Bronchial epithelial cell (primary cell): ENCODE data around the gene FBLN2. TPM values are rescaled to one million over a fixed set of nuclear protein-coding genes. Genes with fewer than 3 reads are reported as not detected.

Experiments
- DNase-seq: peaks from one replicate; pipeline ENCODE4 v3.0.0-alpha.2; 2010; ENCODE audit warnings: low read depth
- FAIRE-seq: peaks from 2 replicates; lab custom pipeline; 2011; peaks lifted over from hg19 to GRCh38; lab: Jason Lieb, UNC
- H3K27me3 ChIP-seq: 2 replicates; pipeline ENCODE4 v1.5.1; 2011; ENCODE audit warnings: low read length; ENCODE audit not compliant: control insufficient read depth, insufficient read depth
- H3K36me3 ChIP-seq: 2 replicates; pipeline ENCODE4 v1.5.1; 2011; ENCODE audit warnings: low read length; ENCODE audit not compliant: control insufficient read depth, insufficient read depth
- H3K4me3 ChIP-seq: 2 replicates; pipeline ENCODE4 v1.5.1; 2011; ENCODE audit warnings: mild to moderate bottlenecking, low read depth, low read length, control low read depth
- CTCF ChIP-seq: IDR thresholded peaks from 2 replicates; pipeline ENCODE4 v1.5.1; 2011; ENCODE audit warnings: mild to moderate bottlenecking, moderate library complexity, low read length, control low read depth, inconsistent platforms; ENCODE audit not compliant: insufficient read depth, severe bottlenecking
- total RNA-seq: library from RNA; depleted of rRNA; stranded (reverse); fragments of >200 nt; gene quantifications from 2 replicates; pipeline ENCODE4 v1.2.1, GENCODE V29; 2014

Gene FBLN2
- total RNA-seq, 1 donor from 2014 or later, result 4.7 TPM

GRCh38 chr3:13515786-13516759 is 32.9 kb upstream of the FBLN2 start:
- TF ChIP-seq CTCF, result no peak
- DNase-seq (no peak), FAIRE-seq (no peak)
- no peaks in the 10 kb centered on the region for H3K27me3 ChIP-seq
- no peak overlapping the region for H3K4me3 ChIP-seq
- H3K36me3 ChIP-seq, result no peaks in the 10 kb centered on the region

GRCh38 chr3:13516760-13517135 is 32.2 kb upstream of the FBLN2 start:
- no peaks in the 10 kb centered on the region for H3K27me3 ChIP-seq
- no peak for DNase-seq
- H3K4me3 ChIP-seq, result no peak overlapping the region
- TF ChIP-seq CTCF, result no peak
- FAIRE-seq, result no peak
- H3K36me3 ChIP-seq, result no peaks in the 10 kb centered on the region

- no peak for DNase-seq
- no peaks in the 10 kb centered on the region for H3K27me3 ChIP-seq
- FAIRE-seq, result no peak
These were observed 31.5 kb upstream of the FBLN2 start for GRCh38 chr3:13517253-13517977.

GRCh38 chr3:13518516-13518953 is 30.4 kb upstream of the FBLN2 start:
- H3K36me3 ChIP-seq, result no peaks in the 10 kb centered on the region
- FAIRE-seq, result no peak

More at GRCh38 chr3:13517253-13517977, 31.5 kb upstream of the FBLN2 start:
- Histone ChIP-seq H3K36me3 (no peaks in the 10 kb centered on the region), H3K4me3 (no peak overlapping the region)
- no peak for TF ChIP-seq CTCF

More at GRCh38 chr3:13518516-13518953, 30.4 kb upstream of the FBLN2 start:
- no peak for TF ChIP-seq CTCF
- no peaks in the 10 kb centered on the region for H3K27me3 ChIP-seq
- DNase-seq, result no peak
- no peak overlapping the region for H3K4me3 ChIP-seq
